ENCODE data around the gene SSB.
"Not testable (repeated sequence)": the region's sequence is repeated elsewhere in the genome, so short reads cannot be mapped to it uniquely, and the experiment has no call there.

SSB gene

DNA sequence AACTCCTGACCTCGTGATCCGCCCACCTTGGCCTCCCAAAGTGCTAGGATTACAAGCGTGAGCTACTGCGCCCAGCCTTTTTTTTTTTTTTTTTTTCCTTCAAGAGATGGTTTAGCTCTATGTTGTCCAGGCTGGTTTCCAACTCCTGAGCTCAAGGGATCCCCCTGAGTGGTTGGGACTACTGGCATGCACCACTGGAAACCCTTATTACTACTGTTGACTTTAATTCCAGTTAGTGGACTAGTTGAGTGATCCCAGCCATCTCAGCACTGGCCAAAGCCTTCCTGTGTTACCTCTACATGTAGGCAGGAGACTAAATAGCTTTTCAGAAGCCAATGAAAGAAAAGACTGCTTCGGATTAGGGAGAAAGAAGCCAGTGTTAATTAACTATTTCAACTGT, 8.1 kb upstream of the SSB start:
- DNase-seq: no peak

DNA sequence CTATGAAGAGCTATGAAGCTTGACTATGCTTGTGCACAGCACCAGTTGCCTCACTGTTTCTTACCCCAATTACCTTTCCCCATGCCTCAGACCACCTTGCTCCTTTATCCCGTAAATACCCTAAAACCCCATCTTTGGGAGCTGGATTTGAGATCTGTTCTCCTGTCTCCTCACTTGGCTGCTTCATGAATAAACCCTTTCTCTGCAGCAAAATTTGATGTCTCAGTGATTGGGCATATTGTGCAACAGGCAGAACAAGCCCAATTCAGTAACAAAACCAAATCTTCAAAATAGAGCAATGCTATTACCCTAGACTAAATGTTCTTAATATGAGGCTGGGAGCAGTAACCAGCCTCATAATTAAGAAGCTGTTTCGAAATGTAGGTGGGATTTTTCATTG, 3.5 kb upstream of the SSB start:
- no peak for DNase-seq

DNA sequence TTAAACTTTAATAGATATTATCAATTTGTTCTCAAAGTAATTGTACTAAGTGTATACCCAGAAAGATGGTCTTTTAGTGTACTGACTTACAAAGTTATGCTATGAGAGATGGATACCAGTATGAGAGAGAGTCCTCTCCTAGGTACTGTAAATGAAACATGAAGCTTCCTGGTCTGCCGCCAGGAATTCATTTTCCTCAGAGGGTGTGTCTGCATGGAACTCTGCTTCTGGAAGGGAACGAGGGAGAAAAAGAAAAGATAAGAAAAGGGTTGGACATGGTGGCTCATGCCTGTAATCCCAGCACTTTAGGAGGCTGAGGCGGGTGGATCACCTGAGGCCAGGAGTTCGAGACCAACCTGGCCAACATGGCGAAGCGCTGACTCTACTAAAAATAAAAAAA, 2.2 kb upstream of the SSB start:
- no peak for DNase-seq

DNA sequence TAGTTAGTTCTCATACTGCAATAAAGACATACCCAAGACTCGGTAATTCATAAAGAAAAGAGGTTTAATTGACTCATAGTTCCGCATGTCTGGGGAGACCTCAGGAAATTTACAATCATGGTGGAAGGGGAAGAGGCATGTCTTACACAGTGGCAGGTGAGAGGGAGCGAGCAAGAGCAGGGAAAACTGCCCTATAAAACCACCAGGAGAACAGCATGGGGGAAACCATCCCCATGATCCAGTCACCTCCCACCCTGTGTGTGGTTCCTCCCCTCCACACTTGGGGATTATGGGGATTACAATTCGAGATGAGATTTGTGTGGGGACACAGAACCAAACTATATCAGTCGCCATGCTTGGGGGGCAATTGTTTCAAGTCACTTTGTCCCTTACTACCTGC, 1.1 kb upstream of the SSB start:
- DNase-seq: no peak

DNA sequence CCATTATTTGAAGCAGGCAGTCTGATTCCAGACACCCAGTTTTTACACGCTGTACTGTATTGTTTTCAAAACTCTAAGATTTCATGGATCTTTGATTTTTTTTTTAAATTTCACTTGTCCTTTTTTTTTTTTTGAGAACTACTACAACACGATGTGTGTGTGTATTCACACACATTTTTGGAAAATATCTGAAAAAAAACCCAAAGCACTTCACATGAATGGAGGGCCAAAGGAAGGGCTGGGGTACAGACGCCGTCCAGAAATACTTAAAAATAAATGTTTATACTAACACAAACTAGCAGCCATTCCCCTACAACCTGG, 314 bp upstream of the SSB start:
- DNase-seq: no peak

DNA sequence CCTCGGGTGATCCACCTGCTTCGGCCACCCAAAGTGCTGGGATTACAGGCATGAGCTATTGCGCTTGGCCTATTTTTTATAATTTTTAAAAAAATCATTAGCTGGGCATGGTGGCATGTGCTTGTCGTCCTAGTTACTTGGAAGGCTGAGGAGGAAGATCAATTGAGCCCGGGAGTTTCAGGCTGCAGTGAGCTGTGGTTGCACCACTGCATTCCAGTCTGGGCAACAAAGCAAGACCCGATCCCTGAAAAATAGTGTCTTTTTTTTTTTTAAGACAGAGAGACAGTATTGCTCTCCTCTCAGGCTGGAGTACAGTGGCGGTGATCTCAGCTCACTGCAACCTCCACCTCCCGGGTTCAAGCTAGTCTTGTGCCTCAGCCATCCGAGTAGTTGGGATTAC, 4.8 kb downstream of the SSB start:
- DNase-seq: no peak

DNA sequence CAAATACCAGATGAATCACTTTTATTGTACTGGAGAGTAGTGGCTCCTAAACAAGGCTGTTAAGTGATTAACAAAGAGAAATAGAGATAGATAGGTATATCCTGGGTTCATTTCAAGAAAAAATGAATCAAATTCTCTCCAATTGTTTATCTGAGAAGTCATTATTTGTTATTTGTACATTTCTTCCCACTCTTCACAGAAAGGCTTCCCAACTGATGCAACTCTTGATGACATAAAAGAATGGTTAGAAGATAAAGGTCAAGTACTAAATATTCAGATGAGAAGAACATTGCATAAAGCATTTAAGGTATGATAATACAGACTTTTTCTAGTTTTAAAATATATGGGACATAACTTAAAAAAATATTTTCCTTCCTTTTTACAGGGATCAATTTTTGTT, 7.9 kb downstream of the SSB start:
- no peak for DNase-seq

DNA sequence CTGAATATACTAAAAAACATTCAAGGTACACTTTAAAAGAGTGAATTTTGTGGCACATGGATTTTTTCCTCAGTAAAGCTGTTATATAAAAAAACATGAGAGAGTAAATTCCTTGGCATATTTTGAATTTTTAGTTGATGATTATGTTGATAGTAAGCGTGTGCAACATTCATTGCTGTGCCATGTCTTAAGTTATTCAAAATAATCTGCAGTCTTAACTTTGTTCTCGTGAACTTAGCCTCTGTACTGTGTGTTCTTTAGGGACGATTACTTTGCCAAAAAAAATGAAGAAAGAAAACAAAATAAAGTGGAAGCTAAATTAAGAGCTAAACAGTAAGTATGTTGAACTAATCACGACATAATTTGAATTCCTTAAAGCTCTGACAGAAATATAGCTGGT, 9.6 kb downstream of the SSB start:
- DNase-seq: no peak

DNA sequence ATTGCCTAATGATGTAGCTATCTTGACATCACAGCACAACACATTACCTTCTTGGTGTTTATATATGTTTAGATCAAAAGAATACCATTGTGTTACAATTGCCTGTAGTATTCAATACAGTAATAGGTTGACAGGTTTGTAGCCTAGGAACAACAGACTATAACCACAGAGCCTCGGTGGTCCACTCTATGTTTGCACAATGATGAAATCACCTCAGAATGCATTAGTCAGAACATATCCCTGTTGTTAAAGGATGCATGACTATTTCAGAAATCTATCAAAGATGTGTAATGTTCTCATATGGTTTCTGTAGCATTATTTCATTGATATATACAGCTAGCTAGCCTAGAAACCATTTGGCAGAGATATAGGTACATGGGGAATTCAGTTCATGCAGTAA, 17.2 kb downstream of the SSB start:
- no peak for DNase-seq

DNA sequence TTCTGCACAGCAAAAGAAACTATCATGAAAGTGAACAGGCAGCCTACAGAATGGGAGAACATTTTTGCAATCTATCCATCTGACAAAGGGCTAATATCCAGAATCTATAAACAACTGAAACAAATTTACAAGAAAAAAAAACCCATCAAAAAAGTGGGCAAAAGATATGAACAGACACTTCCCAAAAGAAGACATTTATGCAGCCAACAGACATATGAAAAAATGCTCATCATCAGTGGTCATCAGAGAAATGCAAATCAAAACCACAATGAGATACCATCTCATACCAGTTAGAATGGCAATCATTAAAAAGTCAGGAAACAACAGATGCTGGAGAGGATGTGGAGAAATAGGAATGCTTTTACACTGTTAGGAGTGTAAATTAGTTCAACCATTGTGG, 18.3 kb downstream of the SSB start:
- DNase-seq: not testable (repeated sequence)

DNA sequence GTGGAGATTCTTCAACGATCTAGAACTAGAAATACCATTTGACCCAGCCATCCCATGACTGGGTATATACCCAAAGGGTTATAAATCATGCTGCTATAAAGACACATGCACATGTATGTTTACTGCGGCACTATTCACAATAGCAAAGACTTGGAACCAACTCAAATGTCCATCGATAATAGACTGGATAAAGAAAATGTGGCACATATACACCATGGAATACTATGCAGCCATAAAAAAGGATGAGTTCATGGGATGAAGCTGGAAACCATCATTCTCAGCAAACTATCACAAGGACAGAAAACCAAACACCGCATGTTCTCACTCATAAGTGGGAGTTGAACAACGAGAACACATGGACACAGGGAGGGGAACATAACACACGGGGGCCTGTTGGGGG, 18.7 kb downstream of the SSB start:
- not testable (repeated sequence) for DNase-seq

DNA sequence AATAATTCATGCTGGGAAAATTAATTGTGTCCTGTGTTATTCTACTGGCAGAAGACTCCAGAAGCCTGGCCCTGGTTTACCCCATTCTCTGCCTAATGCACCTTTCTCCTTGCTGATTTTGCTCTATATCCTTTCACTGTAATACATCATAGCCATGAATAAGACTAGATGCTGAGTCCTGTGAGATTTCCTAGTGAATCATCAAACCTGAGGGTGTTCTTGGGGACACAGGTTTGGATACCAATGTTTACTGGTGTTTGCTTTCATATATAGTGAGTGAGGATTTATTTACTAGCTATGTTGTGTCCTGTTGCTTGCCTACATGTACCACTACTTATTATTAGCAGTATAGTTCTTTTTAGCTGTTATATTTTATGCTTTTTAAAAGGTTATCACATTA, 19.6 kb downstream of the SSB start:
- DNase-seq: no peak

DNA sequence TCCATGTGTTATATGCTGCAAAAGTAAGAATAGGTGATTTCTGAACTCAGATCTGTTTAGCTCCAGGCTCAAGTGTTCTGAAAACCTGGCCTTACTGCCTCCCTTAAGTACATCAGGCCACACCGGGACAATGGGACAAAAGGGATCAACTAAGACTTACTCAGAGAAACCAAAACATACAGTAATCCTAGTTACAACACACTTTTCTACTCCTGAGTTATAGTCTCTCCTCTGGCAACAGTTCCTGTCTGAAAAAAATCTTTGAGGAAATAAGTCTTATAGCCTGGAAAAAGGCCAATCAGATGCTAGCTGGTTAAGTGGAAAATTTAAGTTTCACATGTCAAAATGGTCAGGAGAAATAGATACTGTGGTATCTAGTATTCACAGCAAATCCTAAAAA, 20.4 kb downstream of the SSB start:
- DNase-seq: no peak

DNA sequence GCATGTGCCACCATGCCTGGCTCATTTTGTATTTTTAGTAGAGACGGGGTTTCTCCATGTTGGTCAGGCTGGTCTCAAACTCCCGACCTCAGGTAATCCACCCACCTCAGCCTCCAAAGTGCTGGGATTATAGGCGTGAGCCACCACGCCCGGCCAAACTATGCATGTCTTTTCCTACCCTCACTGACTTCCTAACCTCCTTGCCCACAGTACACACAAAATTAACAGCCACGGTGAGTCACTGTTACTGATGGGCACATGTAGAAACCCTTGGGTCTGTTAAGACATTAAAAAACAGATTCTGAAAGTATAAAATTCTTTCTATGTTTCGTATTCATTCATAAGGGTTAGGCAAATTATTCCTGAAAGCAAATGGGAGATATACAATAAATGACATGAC, 21.4 kb downstream of the SSB start:
- DNase-seq: not testable (repeated sequence)

DNA sequence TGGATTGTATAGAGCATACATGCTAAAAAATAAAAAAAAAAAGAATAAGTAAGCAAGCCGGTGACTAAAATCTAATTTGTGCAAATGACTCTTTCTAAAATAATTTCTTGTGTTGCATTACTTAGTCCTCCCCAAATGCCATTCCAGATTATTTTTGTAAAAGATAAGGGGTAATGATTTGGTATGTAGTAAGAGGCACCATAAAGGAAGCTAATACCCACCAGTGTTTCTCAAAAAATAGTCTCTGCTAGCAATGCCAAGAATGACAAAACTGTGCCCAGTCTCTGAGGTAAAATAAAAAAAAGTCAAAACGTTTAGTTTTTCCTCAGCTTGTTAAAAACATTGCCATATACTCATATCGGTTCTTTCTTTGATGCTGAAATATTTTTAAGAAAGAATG, 23.4 kb downstream of the SSB start:
- no peak for DNase-seq

DNA sequence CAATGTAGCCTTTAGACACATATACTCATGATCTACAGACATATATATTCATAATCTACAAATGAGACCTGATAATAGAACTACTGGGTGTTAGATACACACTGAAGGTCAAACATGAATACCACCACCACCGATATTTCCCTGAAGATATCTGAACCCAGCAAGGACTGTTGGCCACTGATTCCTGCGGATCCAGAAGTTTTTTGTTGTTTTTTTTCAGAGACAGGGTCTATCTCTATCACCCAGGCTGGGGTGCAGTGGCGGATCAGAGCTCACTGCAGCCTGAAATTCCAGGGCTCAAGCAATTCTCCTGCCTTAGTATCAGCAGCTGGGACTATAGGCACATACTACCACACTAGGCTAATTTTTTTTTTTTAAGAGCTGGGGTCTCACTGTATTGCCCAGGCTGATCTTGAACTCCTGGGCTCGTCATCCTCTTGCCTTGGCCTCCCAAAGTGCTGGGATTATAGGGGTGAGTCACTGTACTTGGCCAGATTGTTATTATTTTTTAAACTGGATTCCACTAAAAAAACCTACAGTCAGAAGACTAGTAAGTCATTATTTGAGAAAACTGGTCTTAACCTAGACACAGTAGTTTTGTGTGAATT, 24.2 kb downstream of the SSB start:
- DNase-seq: no peak

DNA sequence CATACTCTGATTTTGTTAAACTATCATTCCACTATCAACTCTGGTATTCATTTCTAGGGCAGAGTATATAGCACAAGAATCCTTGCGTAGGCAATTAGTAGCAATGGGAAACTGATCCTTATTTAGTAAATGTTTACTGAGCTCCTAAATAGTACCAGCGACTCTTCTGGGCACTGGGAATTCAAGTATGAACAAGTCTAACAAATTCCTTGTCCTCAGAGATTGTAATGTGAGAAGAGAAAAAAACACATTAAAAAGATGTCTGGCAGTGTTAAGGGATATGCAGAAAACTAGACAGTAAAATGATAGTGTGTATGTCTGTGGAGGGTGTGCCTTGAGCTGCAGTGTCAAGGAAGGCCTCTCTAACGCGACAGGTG, 25.3 kb downstream of the SSB start:
- DNase-seq: no peak

DNA sequence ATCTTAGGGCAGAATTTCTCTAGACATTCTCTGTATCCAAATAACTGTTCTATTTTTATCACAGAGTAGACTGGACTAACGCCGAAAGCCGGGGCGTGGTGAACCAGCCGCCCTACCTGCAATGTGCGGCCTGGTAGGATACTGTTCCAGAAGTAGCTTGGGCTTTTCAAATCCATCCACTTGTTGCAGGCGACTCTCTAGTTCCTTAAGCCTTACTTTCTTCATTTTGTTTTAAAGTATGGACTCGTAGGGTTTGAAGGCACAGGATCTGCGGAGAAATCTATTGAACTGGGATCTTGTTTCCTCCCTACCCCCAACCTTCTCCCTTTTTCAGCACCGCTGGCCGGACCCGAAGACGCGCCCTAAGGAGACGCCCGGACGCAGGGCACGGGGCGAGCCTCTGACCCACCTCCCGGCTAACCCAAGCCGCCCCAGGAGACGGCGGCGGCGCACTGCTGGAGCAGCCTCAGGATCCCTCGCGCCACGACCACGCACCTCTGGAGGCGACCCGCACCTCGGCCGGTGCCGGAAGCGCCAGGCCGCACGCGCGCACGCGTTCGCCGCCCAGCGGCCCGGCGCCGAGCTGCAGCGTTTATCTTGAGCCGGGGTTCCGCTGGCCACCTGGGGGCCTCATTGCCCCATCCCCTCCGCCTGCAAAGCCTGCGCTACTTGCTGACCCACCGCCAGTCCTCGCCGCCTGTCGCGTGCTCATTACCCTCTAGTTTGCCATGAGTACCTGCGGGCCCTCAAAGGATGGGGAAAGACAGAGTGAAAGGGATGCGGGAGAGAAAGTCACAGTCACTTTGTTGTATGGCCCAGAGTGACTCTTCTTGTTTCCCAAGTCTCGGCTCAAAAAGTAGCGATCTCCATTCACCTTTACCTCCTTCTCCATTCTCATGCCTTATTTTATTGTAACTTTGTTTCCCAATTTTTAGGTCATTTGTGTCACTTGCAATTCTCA, 26.0 kb downstream of the SSB start, which contains the start of gene METTL5:
Gene METTL5 (minus strand): TSS at position 533 of the 961 bp plus-strand sequence. CDS start 308 bp downstream, at position 225.
- no peak for DNase-seq

DNA sequence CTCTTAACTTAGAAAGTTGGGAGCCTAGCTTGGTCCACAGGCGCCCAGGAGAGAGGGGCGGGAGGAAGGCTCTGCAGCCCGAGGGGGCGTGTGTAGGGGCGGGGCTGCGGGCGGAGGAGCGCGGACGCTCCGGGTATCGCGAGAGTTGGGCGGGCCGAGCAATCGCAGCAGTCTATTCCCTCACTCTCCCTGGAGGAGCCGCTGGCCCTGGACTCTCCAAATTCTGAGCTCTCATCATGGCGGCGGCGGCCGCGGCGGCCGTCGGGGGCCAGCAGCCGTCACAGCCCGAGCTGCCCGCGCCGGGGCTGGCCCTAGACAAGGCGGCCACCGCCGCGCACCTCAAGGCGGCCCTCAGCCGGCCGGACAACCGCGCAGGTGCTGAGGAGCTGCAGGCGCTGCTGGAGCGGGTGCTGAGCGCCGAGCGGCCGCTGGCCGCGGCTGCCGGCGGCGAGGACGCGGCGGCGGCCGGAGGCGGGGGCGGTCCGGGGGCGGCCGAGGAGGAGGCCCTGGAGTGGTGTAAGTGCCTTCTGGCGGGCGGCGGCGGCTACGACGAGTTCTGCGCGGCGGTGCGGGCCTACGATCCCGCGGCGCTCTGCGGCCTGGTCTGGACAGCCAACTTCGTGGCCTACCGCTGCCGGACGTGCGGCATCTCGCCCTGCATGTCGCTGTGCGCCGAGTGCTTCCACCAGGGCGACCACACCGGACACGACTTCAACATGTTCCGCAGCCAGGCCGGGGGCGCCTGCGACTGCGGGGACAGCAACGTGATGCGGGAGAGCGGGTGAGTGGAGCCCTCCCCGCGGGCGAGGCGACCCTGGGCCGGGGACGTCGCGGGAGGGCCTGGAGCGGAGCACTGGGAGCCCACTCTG, 28.8 kb downstream of the SSB start, which contains the start of gene UBR3:
Gene UBR3 (plus strand): TSS at position 183 of the 869 bp plus-strand sequence. CDS start 54 bp downstream, at position 237.
- DNase-seq: peak; percentile 37

DNA sequence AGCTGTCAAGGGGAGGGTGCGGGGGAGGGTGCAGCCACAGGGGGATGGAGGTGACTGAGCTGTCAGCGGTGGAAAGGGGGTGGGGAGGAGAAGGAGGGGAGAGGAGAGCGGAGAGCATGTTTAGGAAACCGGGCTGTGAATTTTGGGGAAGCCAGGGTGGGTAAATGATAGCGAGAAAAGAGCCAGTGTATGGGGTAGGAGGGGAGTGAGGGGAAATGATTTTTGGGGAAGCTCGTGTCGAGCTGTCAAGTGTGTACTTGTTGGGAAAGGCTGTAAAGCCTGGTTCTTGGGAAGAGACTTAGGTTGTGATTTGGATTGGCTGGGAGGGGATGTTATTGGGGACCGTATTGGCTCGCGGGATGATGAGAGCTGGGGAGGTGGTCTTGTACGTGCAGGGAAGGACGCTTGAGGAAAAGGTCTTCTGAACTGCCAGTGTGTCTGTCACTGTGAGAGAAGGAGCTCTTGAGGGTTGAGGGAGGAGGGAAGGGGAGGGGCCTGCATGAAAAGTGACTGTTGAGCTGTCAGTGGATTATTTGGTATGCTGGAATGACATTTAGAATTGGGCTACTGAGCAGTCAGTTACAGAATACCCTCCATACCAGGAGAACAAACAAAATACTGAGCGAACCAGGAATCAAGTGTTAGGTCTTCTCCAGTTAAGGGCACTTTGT, 29.6 kb downstream of the SSB start:
- DNase-seq: no peak

DNA sequence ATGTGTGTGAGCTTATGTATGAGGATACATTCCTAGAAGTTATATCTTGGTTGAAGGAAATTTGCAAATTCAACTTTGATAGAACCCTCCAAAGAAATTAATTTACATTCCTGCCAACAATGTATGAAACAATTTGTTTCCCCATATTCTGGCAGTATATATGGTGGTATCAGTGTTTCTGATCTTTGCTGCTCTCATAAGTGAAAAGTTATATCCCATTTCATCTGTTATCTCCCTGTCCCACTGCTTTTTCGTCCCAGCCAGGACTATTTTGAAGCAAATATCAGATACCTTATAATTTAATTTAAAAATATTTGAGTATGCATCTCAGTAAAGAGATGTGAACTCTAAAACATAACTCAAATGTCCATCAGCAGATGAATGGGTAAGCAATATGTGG, 35.7 kb downstream of the SSB start:
- no peak for DNase-seq

DNA sequence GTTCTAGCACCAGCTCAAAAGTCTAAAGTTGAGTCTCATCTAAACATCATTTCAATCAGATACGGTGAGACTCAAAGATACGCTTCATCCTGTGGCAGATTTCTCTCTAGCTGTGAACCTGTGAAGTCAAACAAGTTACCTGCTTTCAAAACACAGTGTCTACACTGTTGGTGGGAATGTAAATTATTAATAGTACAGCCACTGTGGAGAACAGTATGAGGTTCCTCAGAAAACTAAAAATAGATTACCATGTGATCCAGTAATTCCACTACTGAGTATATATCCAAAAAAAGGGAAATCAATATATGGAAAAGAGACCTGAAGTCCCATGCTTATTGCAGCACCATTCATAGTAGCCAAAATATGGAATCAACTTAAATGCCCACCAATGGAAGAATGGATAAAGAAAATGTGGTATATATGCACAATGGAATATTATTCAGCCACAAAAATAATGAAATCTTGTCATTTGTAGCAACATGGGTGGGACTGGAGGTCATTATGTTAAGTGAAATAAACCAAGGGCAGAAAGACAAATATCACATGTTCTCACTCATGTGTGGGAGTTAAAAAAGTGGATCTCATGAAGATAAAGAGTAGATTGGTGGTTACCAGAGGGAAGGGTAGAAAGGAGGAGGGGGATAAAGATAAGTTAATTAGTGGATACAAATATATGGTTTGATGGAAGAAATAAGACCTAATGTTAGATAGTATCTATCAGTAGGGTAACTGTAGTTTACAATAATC, 40.2 kb downstream of the SSB start:
- DNase-seq: no peak

Measured in SIG-M5 (cell line).